ENCODE measurements around the gene CPA1. TPM values are rescaled to one million over a fixed set of nuclear protein-coding genes. Genes with fewer than 3 reads are reported as not detected.
A peak's percentile ranks its signal among the peaks of the same experiment; 100 is the strongest.
"Not testable (repeated sequence)": the region's sequence is repeated elsewhere in the genome, so short reads cannot be mapped to it uniquely, and the experiment has no call there.

Gene CPA1
- total RNA-seq, 1 experiment from 2014 or later, result 0.17 TPM

- not testable (repeated sequence) for H3K27me3 ChIP-seq (ENCODE audit: control insufficient read depth, insufficient read depth, low read length); DNase-seq; H3K36me3 ChIP-seq (replicated peaks; ENCODE audit: control insufficient read depth, insufficient read depth, low read length); H3K4me3 ChIP-seq (ENCODE audit: insufficient read depth, low read depth, low read length)
Observed at GRCh38 chr7:130376461-130376860, 3.8 kb upstream of the CPA1 start.

DNA sequence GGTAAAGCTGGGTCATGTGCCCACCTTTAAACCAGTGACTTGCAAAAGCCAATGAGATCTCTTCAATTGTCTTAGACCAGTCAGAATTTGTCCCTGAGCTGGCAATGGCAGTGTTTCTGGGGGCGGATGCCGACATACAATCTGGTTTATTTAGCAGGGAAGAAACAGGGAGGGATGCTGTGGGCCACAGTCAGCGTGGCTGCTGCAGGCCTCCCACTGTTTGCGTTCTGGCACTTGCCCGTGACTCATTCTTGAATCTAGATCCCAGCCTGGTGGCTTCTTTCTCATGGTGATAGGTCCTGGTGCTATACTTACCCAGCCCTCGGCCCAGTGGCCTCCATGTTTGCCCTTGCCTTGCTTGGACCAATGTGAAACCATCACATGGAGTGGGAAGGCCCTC, 3.1 kb upstream of the CPA1 start:
- Histone ChIP-seq H3K4me3 (ENCODE audit: insufficient read depth, low read depth, low read length) (no peak overlapping the region), H3K36me3 (replicated peaks; ENCODE audit: control insufficient read depth, insufficient read depth, low read length) (no peaks in the 10 kb centered on the region), H3K27me3 (ENCODE audit: control insufficient read depth, insufficient read depth, low read length) (no peaks in the 10 kb centered on the region)
- no peak for DNase-seq

DNA sequence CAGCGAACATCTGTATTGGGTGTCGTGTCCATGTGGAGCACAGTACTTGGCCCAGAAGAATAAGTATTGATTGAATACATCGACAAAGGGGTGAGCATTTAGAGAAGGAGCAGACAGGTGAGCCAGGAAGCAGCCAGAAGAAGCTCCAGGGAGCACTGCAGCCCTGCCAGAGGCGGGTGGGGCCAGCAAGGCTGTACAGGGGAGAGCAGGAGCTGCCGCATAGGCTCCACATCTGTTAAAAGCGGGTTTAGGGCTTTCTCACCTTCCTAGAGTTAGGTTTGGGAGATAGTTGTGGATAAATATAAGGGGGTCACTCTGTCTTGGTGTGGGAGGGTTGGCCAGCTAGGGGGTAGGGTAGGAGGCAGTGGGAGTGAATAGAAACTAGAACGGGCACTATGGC, 1.3 kb upstream of the CPA1 start:
- no peak for DNase-seq
- H3K36me3 ChIP-seq (replicated peaks; ENCODE audit: control insufficient read depth, insufficient read depth, low read length), result no peaks in the 10 kb centered on the region
- H3K27me3 ChIP-seq (ENCODE audit: control insufficient read depth, insufficient read depth, low read length), result no peaks in the 10 kb centered on the region
- H3K4me3 ChIP-seq (ENCODE audit: insufficient read depth, low read depth, low read length), result no peak overlapping the region

GRCh38 chr7:130379532-130379920, 768 bp upstream of the CPA1 start:
- no peaks in the 10 kb centered on the region for H3K27me3 ChIP-seq (ENCODE audit: control insufficient read depth, insufficient read depth, low read length)
- no peak for DNase-seq
- no peaks in the 10 kb centered on the region for H3K36me3 ChIP-seq (replicated peaks; ENCODE audit: control insufficient read depth, insufficient read depth, low read length)
- no peak overlapping the region for H3K4me3 ChIP-seq (ENCODE audit: insufficient read depth, low read depth, low read length)

GRCh38 chr7:130380861-130381455, 664 bp downstream of the CPA1 start:
- Histone ChIP-seq H3K4me3 (ENCODE audit: insufficient read depth, low read depth, low read length) (no peak overlapping the region), H3K27me3 (ENCODE audit: control insufficient read depth, insufficient read depth, low read length) (no peaks in the 10 kb centered on the region), H3K36me3 (replicated peaks; ENCODE audit: control insufficient read depth, insufficient read depth, low read length) (no peaks in the 10 kb centered on the region)
- no peak for DNase-seq

GRCh38 chr7:130381468-130382312, 1.4 kb downstream of the CPA1 start:
- DNase-seq, result peak; percentile 84
- Histone ChIP-seq H3K4me3 (ENCODE audit: insufficient read depth, low read depth, low read length) (no peak overlapping the region), H3K36me3 (replicated peaks; ENCODE audit: control insufficient read depth, insufficient read depth, low read length) (no peaks in the 10 kb centered on the region), H3K27me3 (ENCODE audit: control insufficient read depth, insufficient read depth, low read length) (no peaks in the 10 kb centered on the region)

DNA sequence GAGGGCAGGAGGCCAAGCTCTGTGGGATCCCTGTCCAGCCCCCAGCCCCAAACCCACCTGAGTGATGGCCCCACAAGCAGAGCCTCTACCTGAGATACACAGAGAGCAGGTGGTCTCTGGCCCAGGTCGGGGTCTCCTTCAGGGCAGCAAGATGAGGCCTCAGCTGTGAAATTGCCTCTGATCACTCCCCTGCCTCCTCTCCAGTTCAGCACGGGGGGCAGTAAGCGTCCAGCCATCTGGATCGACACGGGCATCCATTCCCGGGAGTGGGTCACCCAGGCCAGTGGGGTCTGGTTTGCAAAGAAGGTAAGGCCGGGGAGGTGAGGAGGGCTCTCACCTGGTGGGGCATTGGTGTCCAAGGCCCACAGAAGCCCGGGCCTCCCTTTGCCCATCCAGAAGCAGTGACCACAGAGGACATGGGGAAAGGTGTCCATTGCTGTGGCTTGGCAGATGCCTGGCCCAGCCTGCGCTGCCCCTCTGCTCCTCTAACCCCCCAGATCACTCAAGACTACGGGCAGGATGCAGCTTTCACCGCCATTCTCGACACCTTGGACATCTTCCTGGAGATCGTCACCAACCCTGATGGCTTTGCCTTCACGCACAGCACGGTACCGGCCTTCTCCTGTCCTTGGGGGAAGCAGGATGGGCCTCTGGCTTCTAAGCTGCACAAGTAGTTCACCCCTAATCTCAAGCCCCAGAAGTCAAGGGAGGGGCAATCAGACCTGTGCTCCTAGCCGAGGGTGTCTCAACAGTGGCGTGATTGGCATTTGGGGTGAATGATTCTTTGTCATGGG, 3.1 kb downstream of the CPA1 start:
- no peaks in the 10 kb centered on the region for H3K27me3 ChIP-seq (ENCODE audit: control insufficient read depth, insufficient read depth, low read length)
- DNase-seq, result no peak
- H3K4me3 ChIP-seq (ENCODE audit: insufficient read depth, low read depth, low read length), result no peak overlapping the region
- H3K36me3 ChIP-seq (replicated peaks; ENCODE audit: control insufficient read depth, insufficient read depth, low read length), result no peaks in the 10 kb centered on the region

GRCh38 chr7:130384371-130384801, 4.1 kb downstream of the CPA1 start:
- H3K36me3 ChIP-seq (replicated peaks; ENCODE audit: control insufficient read depth, insufficient read depth, low read length), result no peaks in the 10 kb centered on the region
- no peak overlapping the region for H3K4me3 ChIP-seq (ENCODE audit: insufficient read depth, low read depth, low read length)
- DNase-seq, result no peak
- no peaks in the 10 kb centered on the region for H3K27me3 ChIP-seq (ENCODE audit: control insufficient read depth, insufficient read depth, low read length)

GRCh38 chr7:130384841-130385599, 4.7 kb downstream of the CPA1 start:
- no peaks in the 10 kb centered on the region for H3K27me3 ChIP-seq (ENCODE audit: control insufficient read depth, insufficient read depth, low read length)
- H3K36me3 ChIP-seq (replicated peaks; ENCODE audit: control insufficient read depth, insufficient read depth, low read length), result no peaks in the 10 kb centered on the region
- no peak overlapping the region for H3K4me3 ChIP-seq (ENCODE audit: insufficient read depth, low read depth, low read length)
- no peak for DNase-seq

DNA sequence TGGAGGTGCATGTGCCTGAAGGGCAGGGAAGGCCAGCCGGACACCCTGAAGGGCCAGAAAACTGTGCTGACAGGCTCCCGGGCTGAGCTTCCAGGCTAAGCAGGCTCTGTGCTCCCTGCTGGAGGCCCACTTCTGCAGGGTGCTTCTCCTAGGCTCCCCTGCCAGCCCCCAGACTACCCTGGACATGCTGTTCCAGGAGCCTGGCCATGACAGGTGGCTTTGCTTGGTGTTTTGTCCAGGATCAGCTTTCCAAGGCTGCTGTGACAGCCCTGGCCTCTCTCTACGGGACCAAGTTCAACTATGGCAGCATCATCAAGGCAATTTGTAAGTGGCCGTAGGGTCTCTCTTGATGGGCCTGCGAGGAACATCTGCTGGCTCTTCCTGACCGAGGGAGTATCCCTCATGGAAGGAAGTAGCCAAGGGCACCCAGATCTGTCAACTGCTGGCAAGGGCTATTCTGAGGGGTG, 5.3 kb downstream of the CPA1 start:
- no peak overlapping the region for H3K4me3 ChIP-seq (ENCODE audit: insufficient read depth, low read depth, low read length)
- no peak for DNase-seq
- no peaks in the 10 kb centered on the region for H3K27me3 ChIP-seq (ENCODE audit: control insufficient read depth, insufficient read depth, low read length)
- no peaks in the 10 kb centered on the region for H3K36me3 ChIP-seq (replicated peaks; ENCODE audit: control insufficient read depth, insufficient read depth, low read length)

DNA sequence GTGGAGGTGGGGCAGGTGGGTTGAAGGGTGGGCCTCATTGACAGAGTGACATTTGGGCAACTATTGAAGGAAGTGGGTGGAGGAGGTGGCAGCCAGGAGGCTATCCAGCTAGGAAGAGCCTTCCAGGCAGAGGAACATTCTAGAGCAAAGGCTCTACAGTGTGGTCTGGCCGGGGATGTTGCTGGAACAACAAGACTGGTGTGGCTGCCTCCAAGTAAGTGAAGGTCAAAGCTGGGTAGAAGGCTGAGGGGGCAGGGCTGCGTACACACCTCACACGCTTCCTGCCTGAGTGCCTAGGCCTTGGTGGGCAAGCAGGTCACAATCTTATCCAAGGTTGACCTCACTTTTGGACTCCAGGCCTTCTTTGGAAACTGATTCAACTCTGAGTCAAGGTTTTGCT, 6.6 kb downstream of the CPA1 start:
- H3K27me3 ChIP-seq (ENCODE audit: control insufficient read depth, insufficient read depth, low read length), result no peaks in the 10 kb centered on the region
- DNase-seq, result no peak
- no peaks in the 10 kb centered on the region for H3K36me3 ChIP-seq (replicated peaks; ENCODE audit: control insufficient read depth, insufficient read depth, low read length)
- H3K4me3 ChIP-seq (ENCODE audit: insufficient read depth, low read depth, low read length), result no peak overlapping the region

DNA sequence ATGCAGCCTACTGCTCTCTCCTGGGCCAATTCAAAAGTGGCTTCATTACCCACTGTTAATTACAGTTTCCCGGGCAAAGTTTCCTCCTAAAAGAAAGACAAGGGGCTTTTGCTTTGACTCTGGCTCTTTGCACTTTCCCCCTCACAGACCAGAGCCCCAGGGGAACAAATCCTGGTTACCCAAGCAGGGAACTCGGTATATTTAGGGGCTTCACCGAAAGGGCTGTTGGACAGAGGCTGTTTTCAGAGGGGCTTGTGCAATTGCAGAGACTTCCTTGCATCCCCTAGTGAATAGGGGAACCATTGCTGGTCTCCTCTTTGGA, 7.0 kb downstream of the CPA1 start:
- Histone ChIP-seq H3K27me3 (ENCODE audit: control insufficient read depth, insufficient read depth, low read length) (no peaks in the 10 kb centered on the region), H3K36me3 (replicated peaks; ENCODE audit: control insufficient read depth, insufficient read depth, low read length) (no peaks in the 10 kb centered on the region), H3K4me3 (ENCODE audit: insufficient read depth, low read depth, low read length) (no peak overlapping the region)
- no peak for DNase-seq

GRCh38 chr7:130387628-130388403, 7.5 kb downstream of the CPA1 start:
- DNase-seq, result no peak
- Histone ChIP-seq H3K36me3 (replicated peaks; ENCODE audit: control insufficient read depth, insufficient read depth, low read length) (no peaks in the 10 kb centered on the region), H3K27me3 (ENCODE audit: control insufficient read depth, insufficient read depth, low read length) (no peaks in the 10 kb centered on the region), H3K4me3 (ENCODE audit: insufficient read depth, low read depth, low read length) (no peak overlapping the region)

- DNase-seq, result no peak
- Histone ChIP-seq H3K4me3 (ENCODE audit: insufficient read depth, low read depth, low read length) (no peak overlapping the region), H3K36me3 (replicated peaks; ENCODE audit: control insufficient read depth, insufficient read depth, low read length) (no peaks in the 10 kb centered on the region), H3K27me3 (ENCODE audit: control insufficient read depth, insufficient read depth, low read length) (no peaks in the 10 kb centered on the region)
Observed at GRCh38 chr7:130388671-130389070, 8.4 kb downstream of the CPA1 start.

Data from H7 (cell line).